Upper lobe of left lung (tissue), 4 donors: ENCODE data around the gene ANKRD10.

Source experiments
- EP300 ChIP-seq, 4 donors: sonication (generic); formaldehyde crosslinking; IDR thresholded peaks; one replicate each; pipeline ENCODE4 v1.5.1; 2017; ENCODE audit warnings: antibody characterized with exemption in 4 of 4, control low read depth in 2 of 4
- POLR2AphosphoS5 ChIP-seq, 2 donors: sonication (generic); formaldehyde crosslinking; IDR thresholded peaks; one replicate each; pipeline ENCODE4 v1.5.1; 2017; ENCODE audit warnings: antibody characterized with exemption in 2 of 2

DNA sequence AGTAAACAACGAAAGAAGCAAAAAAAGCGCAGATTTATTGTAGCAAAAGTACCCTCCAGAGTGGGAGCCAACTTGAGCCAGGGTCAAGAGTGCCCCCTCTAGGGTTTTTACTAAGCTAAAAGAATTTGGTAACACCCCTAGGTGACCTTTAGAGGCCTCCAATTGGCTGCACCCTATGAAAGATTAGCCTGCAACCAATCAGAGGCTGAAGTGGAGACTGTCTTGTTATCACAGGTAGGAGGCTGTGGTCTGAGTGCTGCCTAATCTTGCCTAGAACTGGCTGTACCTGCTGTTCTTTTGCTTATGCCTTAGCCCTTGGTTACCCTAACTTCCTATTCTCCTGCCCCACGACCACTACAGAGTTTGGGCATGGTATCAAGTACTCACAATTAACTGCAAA is 38.3 kb downstream of the ANKRD10 start:
- TF ChIP-seq EP300 (IDR thresholded peaks at IDR 0.05), result no peak
- TF ChIP-seq POLR2AphosphoS5 (IDR thresholded peaks at IDR 0.05), result no peak
